HFFc6 (cell line): ENCODE data around the gene GAD1. TPM values are rescaled to one million over a fixed set of nuclear protein-coding genes. Genes with fewer than 3 reads are reported as not detected.

Source experiments
- DNase-seq: peaks from one replicate; pipeline ENCODE4 v3.0.0-alpha.2; 2018
- H3K27ac Mint-ChIP-seq: 2 replicates; pipeline ENCODE4 v1.8.0; 2020; ENCODE audit warnings: mild to moderate bottlenecking, mixed read lengths
- H3K27me3 Mint-ChIP-seq: 2 replicates; pipeline ENCODE4 v1.8.0; 2021; ENCODE audit warnings: mild to moderate bottlenecking, moderate library complexity, mixed read lengths; ENCODE audit not compliant: insufficient read depth
- H3K36me3 Mint-ChIP-seq: 2 replicates; pipeline ENCODE4 v1.8.0; 2021; ENCODE audit warnings: low read depth, mixed read lengths
- H3K4me1 Mint-ChIP-seq: 2 replicates; pipeline ENCODE4 v1.8.0; 2020; ENCODE audit warnings: low read depth, mixed read lengths
- H3K4me3 Mint-ChIP-seq: 2 replicates; pipeline ENCODE4 v1.8.0; 2020; ENCODE audit warnings: mild to moderate bottlenecking, moderate library complexity, mixed read lengths
- H3K9me3 Mint-ChIP-seq: 2 replicates; pipeline ENCODE4 v1.8.0; 2020; ENCODE audit warnings: mild to moderate bottlenecking, mixed read lengths
- CTCF ChIP-seq: fragments of 200-600 bp; sonication (generic); IDR thresholded peaks from 2 replicates; pipeline ENCODE4 v1.5.0; 2021; ENCODE audit warnings: antibody characterized with exemption, mild to moderate bottlenecking
- total RNA-seq, 6 experiments: library from RNA; stranded (reverse); fragmentation: NEBNext Ultra II Directional; extraction: Animal tissue kit (Norgen Biotek cat#: 25700); gene quantifications; 2 replicates in 1 of 6; 3 replicates in 5 of 6; pipeline ENCODE4 v1.2.3, GENCODE V29; 2021

GAD1 gene
- total RNA-seq, 6 experiments from 2014 or later, result 0.21 to 0.26 TPM; not detected in 4

DNA sequence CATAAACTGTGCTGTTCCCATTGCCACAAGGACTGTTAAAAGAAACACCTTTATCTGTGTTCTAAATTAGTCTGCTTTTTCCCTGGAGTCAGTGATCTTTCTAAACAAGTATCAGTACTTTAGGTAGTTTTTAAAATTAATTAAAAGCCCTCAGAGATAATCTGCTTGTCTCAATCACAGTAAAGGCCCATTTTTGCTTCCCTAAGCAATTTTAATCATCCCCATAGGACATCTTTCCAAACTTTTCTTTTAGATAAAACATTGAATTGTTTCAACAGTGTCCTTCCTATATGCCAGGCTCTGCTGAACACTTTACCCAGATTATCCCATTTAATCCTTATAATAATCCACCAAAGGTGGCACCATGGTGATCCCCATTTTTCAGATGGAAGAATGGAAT lies 42.6 kb upstream of the GAD1 start:
- Mint-ChIP-seq H3K9me3 (no peaks in the 10 kb centered on the region), H3K27ac (no peak overlapping the region), H3K4me1 (peaks cover 7% of the 10 kb centered on the region; the same call in 1 of the 2 replicates), H3K36me3 (no peaks in the 10 kb centered on the region), H3K4me3 (no peak overlapping the region), H3K27me3 (peaks cover 8% of the 10 kb centered on the region)
- no peak for TF ChIP-seq CTCF
- no peak for DNase-seq

DNA sequence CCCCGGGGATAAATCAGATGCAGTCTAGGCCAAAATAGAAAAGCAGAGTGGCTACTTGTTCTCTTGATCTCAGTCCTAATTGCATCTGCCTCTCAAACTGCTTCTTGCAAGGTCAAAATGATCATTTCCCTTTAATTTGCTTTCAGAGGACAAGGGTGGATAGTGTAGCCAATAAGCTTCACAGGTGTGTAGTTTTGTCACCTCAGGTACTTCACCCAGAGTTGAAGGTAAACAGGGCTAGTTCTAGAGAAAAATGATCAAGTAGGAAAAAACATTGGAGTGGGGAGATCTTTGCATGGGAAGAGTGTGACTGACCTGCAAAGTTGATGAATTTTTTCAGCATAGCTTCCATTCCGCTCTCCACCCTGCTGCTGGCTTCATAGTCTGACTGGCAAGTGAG lies 37.8 kb upstream of the GAD1 start:
- Mint-ChIP-seq H3K4me3 (no peak overlapping the region), H3K27ac (no peak overlapping the region), H3K4me1 (no peaks in the 10 kb centered on the region), H3K36me3 (no peaks in the 10 kb centered on the region), H3K9me3 (no peaks in the 10 kb centered on the region), H3K27me3 (0 out of 2 replicates have a peak, but pooled peaks cover 3% of the 10 kb centered on the region)
- DNase-seq, result no peak
- no peak for TF ChIP-seq CTCF

DNA sequence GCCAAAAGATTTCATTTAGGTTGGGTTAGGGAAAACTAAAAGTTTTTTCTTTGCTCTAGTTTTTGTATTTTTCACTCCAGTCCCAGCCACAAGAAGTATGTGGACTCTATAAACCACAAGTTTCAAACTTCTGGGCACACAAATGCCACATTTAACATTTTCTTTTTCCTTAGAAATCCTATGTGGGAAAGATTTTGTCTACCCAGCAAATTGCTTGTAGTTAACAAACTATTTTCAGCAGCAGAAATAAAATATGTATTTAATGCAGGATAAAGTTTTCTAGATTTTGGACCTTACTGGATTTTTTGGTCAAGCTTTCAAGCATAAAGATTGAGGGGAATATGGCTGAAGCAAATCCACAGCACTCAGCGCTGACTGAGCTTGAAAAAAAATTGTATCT lies 37.4 kb upstream of the GAD1 start:
- Mint-ChIP-seq H3K27me3 (0 out of 2 replicates have a peak, but pooled peaks cover 3% of the 10 kb centered on the region), H3K36me3 (no peaks in the 10 kb centered on the region)

DNA sequence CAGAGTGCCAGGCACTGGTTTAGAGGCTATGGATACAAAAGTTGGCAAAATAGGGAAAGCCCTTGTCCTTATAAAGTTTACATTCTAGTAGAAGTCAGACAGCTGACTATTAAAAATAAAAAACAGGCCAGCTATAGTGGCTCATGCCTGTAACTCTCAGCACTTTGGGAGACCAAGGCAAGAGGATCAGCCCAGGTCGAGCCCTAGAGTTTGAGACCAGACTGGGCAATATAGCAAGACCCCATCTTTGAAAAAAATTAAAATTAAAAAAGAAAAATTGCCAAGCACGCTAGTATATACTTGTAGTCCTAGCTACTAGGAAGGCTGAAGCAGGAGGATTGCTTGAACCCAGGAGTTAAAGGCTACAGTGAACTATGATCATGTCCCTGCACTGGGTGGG lies 34.0 kb upstream of the GAD1 start:
- H3K27me3 Mint-ChIP-seq, result peaks cover 1% of the 10 kb centered on the region; the same call in 1 of the 2 replicates
- no peak for TF ChIP-seq CTCF
- H3K27ac Mint-ChIP-seq, result no peak overlapping the region
- H3K36me3 Mint-ChIP-seq, result no peaks in the 10 kb centered on the region
- H3K4me1 Mint-ChIP-seq, result no peaks in the 10 kb centered on the region
- no peak overlapping the region for H3K4me3 Mint-ChIP-seq
- H3K9me3 Mint-ChIP-seq, result no peaks in the 10 kb centered on the region
- no peak for DNase-seq

More for the DNA sequence above, 37.4 kb upstream of the GAD1 start:
- H3K4me3 Mint-ChIP-seq, result no peak overlapping the region
- no peak for TF ChIP-seq CTCF
- H3K9me3 Mint-ChIP-seq, result no peaks in the 10 kb centered on the region
- no peak for DNase-seq
- no peaks in the 10 kb centered on the region for H3K4me1 Mint-ChIP-seq
- H3K27ac Mint-ChIP-seq, result no peak overlapping the region

DNA sequence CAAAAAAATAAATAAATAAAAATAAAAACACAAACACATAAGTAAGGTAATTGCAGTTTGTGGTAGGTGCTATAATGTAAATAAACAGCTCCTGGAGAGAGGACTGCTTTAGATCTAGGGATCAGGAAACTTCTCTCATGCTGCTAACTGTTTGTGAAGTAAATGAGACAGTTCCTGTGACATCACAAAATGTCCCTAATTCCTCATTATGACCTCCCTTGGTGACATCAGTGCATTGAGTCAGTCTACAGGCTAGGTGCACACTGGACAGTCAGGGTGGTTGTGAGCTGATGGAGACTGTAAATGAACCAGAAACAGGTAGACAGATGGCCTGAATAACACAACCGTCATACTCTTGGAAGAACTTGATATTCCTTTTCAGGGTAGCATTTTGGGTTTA lies 33.1 kb upstream of the GAD1 start:
- Mint-ChIP-seq H3K9me3 (no peaks in the 10 kb centered on the region), H3K4me3 (no peak overlapping the region), H3K36me3 (no peaks in the 10 kb centered on the region), H3K4me1 (no peaks in the 10 kb centered on the region), H3K27ac (no peak overlapping the region), H3K27me3 (peaks cover 1% of the 10 kb centered on the region; the same call in 1 of the 2 replicates)
- no peak for TF ChIP-seq CTCF
- no peak for DNase-seq

DNA sequence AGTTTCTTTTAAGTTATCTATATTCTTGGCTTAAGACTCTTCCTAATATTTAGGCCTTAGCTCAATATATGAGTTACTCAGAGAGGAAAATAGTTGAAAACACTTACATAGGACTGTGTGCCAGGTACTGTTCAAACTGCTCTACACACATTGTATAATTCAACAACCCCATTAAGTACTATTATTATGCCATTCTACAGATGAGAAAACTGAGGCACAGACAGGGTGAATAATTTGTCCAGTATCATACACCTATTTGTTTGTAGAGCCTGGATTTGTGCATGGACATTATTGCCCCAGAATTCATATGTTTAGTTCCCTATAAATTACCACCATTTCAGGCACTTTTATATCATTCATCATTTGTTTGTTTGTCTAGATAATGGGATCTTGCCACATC lies 17.7 kb upstream of the GAD1 start:
- Mint-ChIP-seq H3K4me1 (no peaks in the 10 kb centered on the region), H3K36me3 (no peaks in the 10 kb centered on the region), H3K9me3 (no peaks in the 10 kb centered on the region), H3K27me3 (no peaks in the 10 kb centered on the region), H3K27ac (no peak overlapping the region), H3K4me3 (no peak overlapping the region)
- TF ChIP-seq CTCF, result no peak
- DNase-seq, result no peak
